ENCODE results near the gene ZNF688.
"Not testable (repeated sequence)": the region's sequence is repeated elsewhere in the genome, so short reads cannot be mapped to it uniquely, and the experiment has no call there.

ZNF688 gene

GRCh38 chr16:30555315-30556124 is 16.0 kb downstream of the ZNF688 start:
- no peak for DNase-seq

- no peak for DNase-seq
Measured at GRCh38 chr16:30554557-30555314, 16.8 kb downstream of the ZNF688 start.

- no peak for DNase-seq
Measured at GRCh38 chr16:30553393-30553899, 18.1 kb downstream of the ZNF688 start.

- no peak for DNase-seq
Measured at GRCh38 chr16:30552956-30553355, 18.6 kb downstream of the ZNF688 start.

GRCh38 chr16:30551781-30552180 is 19.7 kb downstream of the ZNF688 start:
- no peak for DNase-seq

- DNase-seq, result no peak
Measured at GRCh38 chr16:30548416-30549253, 22.9 kb downstream of the ZNF688 start.

- no peak for DNase-seq
Measured at GRCh38 chr16:30546115-30546514, 25.4 kb downstream of the ZNF688 start.

GRCh38 chr16:30543067-30543466 is 28.4 kb downstream of the ZNF688 start:
- no peak for DNase-seq

- DNase-seq, result no peak
Measured at GRCh38 chr16:30541502-30542329, 29.8 kb downstream of the ZNF688 start.

GRCh38 chr16:30540916-30541464 is 30.5 kb downstream of the ZNF688 start:
- not testable (repeated sequence) for DNase-seq

GRCh38 chr16:30539986-30540526 is 31.5 kb downstream of the ZNF688 start:
- not testable (repeated sequence) for DNase-seq

- no peak for DNase-seq
Measured at GRCh38 chr16:30539000-30539964, 32.2 kb downstream of the ZNF688 start.

- DNase-seq, result not testable (repeated sequence)
Measured at GRCh38 chr16:30536391-30537024, 35.0 kb downstream of the ZNF688 start.

GRCh38 chr16:30535777-30536190 is 35.7 kb downstream of the ZNF688 start:
- peak; percentile 92 for DNase-seq

GRCh38 chr16:30535106-30535776 is 36.3 kb downstream of the ZNF688 start:
- no peak for DNase-seq

- peak; percentile 96 for DNase-seq
Measured at GRCh38 chr16:30534368-30535105, 37.0 kb downstream of the ZNF688 start, which contains the start of gene ZNF747. Gene ZNF747 (minus strand): TSS chr16:30534858. CDS start chr16:30534679, 179 bp downstream.

GRCh38 chr16:30533748-30534367 is 37.7 kb downstream of the ZNF688 start:
- DNase-seq, result peak; percentile 57

GRCh38 chr16:30533146-30533522 is 38.4 kb downstream of the ZNF688 start:
- DNase-seq, result no peak
